Body of pancreas (tissue), 4 donors: ENCODE data around the gene CHST13.

Experiments used
- POLR2A ChIP-seq, 3 donors: fragments of 450-650 bp; IDR thresholded peaks; one replicate each; pipeline ENCODE4 v1.6.1; 2016; ENCODE audit warnings: antibody characterized with exemption in 3 of 3, mild to moderate bottlenecking in 2 of 3
- TF ChIP-seq, protein P1 (sequence below), 7 experiments: fragments of 450-650 bp in 4 of 7; fragments of 200-600 bp in 3 of 7; sonication (generic) in 3 of 7; IDR thresholded peaks; one replicate each; pipeline ENCODE4 v1.5.1; 2016 to 2019; ENCODE audit warnings: antibody characterized with exemption in 7 of 7

DNA sequence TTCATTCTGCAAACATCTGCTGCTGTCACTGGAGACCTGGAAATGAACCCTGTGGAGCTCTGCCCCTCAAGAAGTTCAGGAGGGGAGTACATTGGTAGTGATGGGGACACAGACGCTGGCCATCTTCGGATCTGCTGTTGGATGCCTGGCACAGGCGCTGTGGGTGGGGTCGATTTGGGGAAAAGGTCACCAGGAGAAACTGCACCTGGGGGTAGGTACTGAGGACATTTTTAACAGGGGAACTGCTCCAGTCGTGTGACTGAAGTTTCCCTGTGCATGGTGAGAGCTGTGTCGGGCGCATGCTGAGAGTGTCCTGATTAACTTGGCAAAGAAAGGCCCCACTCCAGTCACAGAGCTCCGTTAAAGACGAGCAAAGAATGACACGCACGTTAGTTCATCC, 9.8 kb upstream of the CHST13 start:
- TF ChIP-seq, protein P1, sequence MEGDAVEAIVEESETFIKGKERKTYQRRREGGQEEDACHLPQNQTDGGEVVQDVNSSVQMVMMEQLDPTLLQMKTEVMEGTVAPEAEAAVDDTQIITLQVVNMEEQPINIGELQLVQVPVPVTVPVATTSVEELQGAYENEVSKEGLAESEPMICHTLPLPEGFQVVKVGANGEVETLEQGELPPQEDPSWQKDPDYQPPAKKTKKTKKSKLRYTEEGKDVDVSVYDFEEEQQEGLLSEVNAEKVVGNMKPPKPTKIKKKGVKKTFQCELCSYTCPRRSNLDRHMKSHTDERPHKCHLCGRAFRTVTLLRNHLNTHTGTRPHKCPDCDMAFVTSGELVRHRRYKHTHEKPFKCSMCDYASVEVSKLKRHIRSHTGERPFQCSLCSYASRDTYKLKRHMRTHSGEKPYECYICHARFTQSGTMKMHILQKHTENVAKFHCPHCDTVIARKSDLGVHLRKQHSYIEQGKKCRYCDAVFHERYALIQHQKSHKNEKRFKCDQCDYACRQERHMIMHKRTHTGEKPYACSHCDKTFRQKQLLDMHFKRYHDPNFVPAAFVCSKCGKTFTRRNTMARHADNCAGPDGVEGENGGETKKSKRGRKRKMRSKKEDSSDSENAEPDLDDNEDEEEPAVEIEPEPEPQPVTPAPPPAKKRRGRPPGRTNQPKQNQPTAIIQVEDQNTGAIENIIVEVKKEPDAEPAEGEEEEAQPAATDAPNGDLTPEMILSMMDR (IDR thresholded peaks at IDR 0.05): no peak
- TF ChIP-seq POLR2A (IDR thresholded peaks at IDR 0.05): no peak
